Neural cell (in vitro differentiated cells): ENCODE data around the gene TTF1. TPM values are rescaled to one million over a fixed set of nuclear protein-coding genes. Genes with fewer than 3 reads are reported as not detected.

Experiments
- H2AFZ ChIP-seq: fragments of 200-600, 300-800 bp; sonication (generic), shearing (Covaris generic); 2 replicates; pipeline ENCODE4 v1.6.0; 2014; ENCODE audit warnings: low read depth, mild to moderate bottlenecking, antibody characterized with exemption, low read length, moderate library complexity
- H3F3A ChIP-seq: fragments of 200-600 bp; shearing (Covaris generic); 2 replicates; pipeline ENCODE4 v1.6.1; 2016; ENCODE audit warnings: mild to moderate bottlenecking, moderate library complexity, mixed read lengths, antibody characterized with exemption, low read length; ENCODE audit not compliant: insufficient read depth, poor library complexity, severe bottlenecking
- H3K27ac ChIP-seq: fragments of 200-600, 300-800 bp; sonication (generic), shearing (Covaris generic); 2 replicates; pipeline ENCODE4 v1.5.1; 2014; ENCODE audit warnings: mild to moderate bottlenecking, low read length, moderate library complexity
- H3K27me3 ChIP-seq: fragments of 300-800, 200-600 bp; sonication (generic), shearing (Covaris generic); 2 replicates; pipeline ENCODE4 v1.6.0; 2014; ENCODE audit warnings: mild to moderate bottlenecking, low read depth, low read length, moderate library complexity; ENCODE audit not compliant: insufficient read depth
- H3K36me3 ChIP-seq: fragments of 300-800, 200-600 bp; sonication (generic), shearing (Covaris generic); 2 replicates; pipeline ENCODE4 v1.5.1; 2014; ENCODE audit warnings: mild to moderate bottlenecking, antibody characterized with exemption, low read length, moderate library complexity; ENCODE audit not compliant: insufficient read depth
- H3K4me2 ChIP-seq: fragments of 300-800, 200-600 bp; sonication (generic), shearing (Covaris generic); 2 replicates; pipeline ENCODE4 v1.6.0; 2014; ENCODE audit warnings: mild to moderate bottlenecking, low read length
- H3K4me3 ChIP-seq: fragments of 300-800, 200-600 bp; sonication (generic), shearing (Covaris generic); 2 replicates; pipeline ENCODE4 v1.5.1; 2014; ENCODE audit warnings: mild to moderate bottlenecking, low read length, moderate library complexity
- H3K79me2 ChIP-seq: fragments of 200-600 bp; shearing (Covaris generic); replicated peaks from 2 replicates; pipeline ENCODE4 v1.6.0; 2014; ENCODE audit warnings: mild to moderate bottlenecking, low read length, moderate library complexity; ENCODE audit not compliant: insufficient read depth
- H3K9ac ChIP-seq: fragments of 300-800, 200-600 bp; sonication (generic), shearing (Covaris generic); 2 replicates; pipeline ENCODE4 v1.6.1; 2016; ENCODE audit warnings: mild to moderate bottlenecking, low read length, mixed read lengths
- H3K9me2 ChIP-seq: fragments of 200-600 bp; shearing (Covaris generic); 2 replicates; pipeline ENCODE4 v1.6.1; 2016; ENCODE audit warnings: mild to moderate bottlenecking, low read length, mixed read lengths; ENCODE audit not compliant: insufficient read depth
- H3K9me3 ChIP-seq: fragments of 200-600, 300-800 bp; sonication (generic), shearing (Covaris generic); 2 replicates; pipeline ENCODE4 v1.6.1; 2016; ENCODE audit warnings: mild to moderate bottlenecking, mixed run types, low read length, moderate library complexity, mixed read lengths
- H4K20me1 ChIP-seq: fragments of 200-600 bp; shearing (Covaris generic); 2 replicates; pipeline ENCODE4 v1.6.1; 2016; ENCODE audit warnings: mild to moderate bottlenecking, mixed run types; ENCODE audit not compliant: insufficient read depth
- EP300 ChIP-seq: fragments of 450-650 bp; conservative IDR thresholded peaks from 2 replicates; pipeline ENCODE4 v1.6.1; 2014; ENCODE audit warnings: antibody characterized with exemption, mild to moderate bottlenecking, moderate library complexity; ENCODE audit not compliant: poor library complexity, severe bottlenecking
- EZH2 ChIP-seq: fragments of 200-600, 300-800 bp; shearing (Covaris generic), sonication (generic); IDR thresholded peaks from 2 replicates; pipeline ENCODE4 v1.6.1; 2014; ENCODE audit warnings: antibody characterized with exemption, low read length, borderline replicate concordance, mild to moderate bottlenecking; ENCODE audit not compliant: insufficient read depth, poor library complexity, severe bottlenecking
- MXI1 ChIP-seq: fragments of 450-650 bp; conservative IDR thresholded peaks from 2 replicates; pipeline ENCODE4 v1.6.1; 2014; ENCODE audit warnings: antibody characterized with exemption, mild to moderate bottlenecking; ENCODE audit not compliant: poor library complexity, severe bottlenecking
- POLR2AphosphoS5 ChIP-seq: IDR thresholded peaks from 2 replicates; pipeline ENCODE4 v1.6.1; 2012
- RAD21 ChIP-seq: fragments of 450-650 bp; conservative IDR thresholded peaks from 2 replicates; pipeline ENCODE4 v1.6.1; 2014; ENCODE audit warnings: antibody characterized with exemption, mild to moderate bottlenecking, moderate library complexity
- SMC3 ChIP-seq: fragments of 450-650 bp; conservative IDR thresholded peaks from 2 replicates; pipeline ENCODE4 v1.6.1; 2014; ENCODE audit warnings: antibody characterized with exemption, mild to moderate bottlenecking, moderate library complexity; ENCODE audit not compliant: poor library complexity
- TAF1 ChIP-seq: IDR thresholded peaks from 2 replicates; pipeline ENCODE4 v1.6.1; 2012; ENCODE audit warnings: low read depth
- polyA plus RNA-seq: library from polyadenylated mRNA; depleted of rRNA; stranded (reverse); fragments of >200 nt; gene quantifications from 2 replicates; pipeline ENCODE4 v1.2.3, GENCODE V29; 2014
- TF ChIP-seq, protein P1 (sequence below): IDR thresholded peaks from 2 replicates; pipeline ENCODE4 v1.6.1; 2012; ENCODE audit warnings: borderline replicate concordance
- TF ChIP-seq, protein P2 (sequence below): fragments of 450-650 bp; IDR thresholded peaks from 2 replicates; pipeline ENCODE4 v1.5.1; 2014; ENCODE audit warnings: antibody characterized with exemption, mild to moderate bottlenecking, moderate library complexity; ENCODE audit not compliant: poor library complexity, severe bottlenecking

Gene TTF1
- polyA plus RNA-seq, 1 donor from 2014 or later, result 27.1 TPM

DNA sequence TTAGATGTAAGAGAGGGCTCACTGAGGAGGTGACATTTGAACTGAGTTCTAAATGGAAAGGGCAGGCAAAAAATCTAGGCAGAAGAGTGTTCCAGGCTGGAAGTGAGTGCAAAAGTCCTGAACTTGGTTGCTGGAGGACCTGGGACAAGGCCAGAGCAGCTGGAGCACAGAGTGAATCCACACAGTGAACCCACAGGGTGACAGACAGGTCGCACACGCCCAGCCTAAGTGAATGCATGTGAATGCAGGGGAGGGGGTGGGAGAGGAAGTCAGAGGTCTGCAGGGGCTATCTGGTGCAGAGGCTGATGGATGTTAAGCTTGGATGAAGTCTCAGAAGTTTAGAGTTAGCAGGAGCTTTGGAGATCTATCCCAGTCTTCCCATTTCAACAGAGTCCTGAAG lies 556 bp upstream of the TTF1 start:
- H3K36me3 ChIP-seq, result no peaks in the 10 kb centered on the region
- H3K27ac ChIP-seq, result no peak overlapping the region
- peak overlapping the region; percentile 66 for H3K4me2 ChIP-seq
- no peaks in the 10 kb centered on the region for H4K20me1 ChIP-seq
- H3K9me3 ChIP-seq, result no peaks in the 10 kb centered on the region
- TF ChIP-seq MXI1 (no peak), TAF1 (no peak), SMC3 (no peak), POLR2AphosphoS5 (no peak), RAD21 (no peak), EP300 (no peak), EZH2 (no peak)
- TF ChIP-seq, protein P1, sequence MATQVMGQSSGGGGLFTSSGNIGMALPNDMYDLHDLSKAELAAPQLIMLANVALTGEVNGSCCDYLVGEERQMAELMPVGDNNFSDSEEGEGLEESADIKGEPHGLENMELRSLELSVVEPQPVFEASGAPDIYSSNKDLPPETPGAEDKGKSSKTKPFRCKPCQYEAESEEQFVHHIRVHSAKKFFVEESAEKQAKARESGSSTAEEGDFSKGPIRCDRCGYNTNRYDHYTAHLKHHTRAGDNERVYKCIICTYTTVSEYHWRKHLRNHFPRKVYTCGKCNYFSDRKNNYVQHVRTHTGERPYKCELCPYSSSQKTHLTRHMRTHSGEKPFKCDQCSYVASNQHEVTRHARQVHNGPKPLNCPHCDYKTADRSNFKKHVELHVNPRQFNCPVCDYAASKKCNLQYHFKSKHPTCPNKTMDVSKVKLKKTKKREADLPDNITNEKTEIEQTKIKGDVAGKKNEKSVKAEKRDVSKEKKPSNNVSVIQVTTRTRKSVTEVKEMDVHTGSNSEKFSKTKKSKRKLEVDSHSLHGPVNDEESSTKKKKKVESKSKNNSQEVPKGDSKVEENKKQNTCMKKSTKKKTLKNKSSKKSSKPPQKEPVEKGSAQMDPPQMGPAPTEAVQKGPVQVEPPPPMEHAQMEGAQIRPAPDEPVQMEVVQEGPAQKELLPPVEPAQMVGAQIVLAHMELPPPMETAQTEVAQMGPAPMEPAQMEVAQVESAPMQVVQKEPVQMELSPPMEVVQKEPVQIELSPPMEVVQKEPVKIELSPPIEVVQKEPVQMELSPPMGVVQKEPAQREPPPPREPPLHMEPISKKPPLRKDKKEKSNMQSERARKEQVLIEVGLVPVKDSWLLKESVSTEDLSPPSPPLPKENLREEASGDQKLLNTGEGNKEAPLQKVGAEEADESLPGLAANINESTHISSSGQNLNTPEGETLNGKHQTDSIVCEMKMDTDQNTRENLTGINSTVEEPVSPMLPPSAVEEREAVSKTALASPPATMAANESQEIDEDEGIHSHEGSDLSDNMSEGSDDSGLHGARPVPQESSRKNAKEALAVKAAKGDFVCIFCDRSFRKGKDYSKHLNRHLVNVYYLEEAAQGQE, result no peak
- TF ChIP-seq, protein P2, sequence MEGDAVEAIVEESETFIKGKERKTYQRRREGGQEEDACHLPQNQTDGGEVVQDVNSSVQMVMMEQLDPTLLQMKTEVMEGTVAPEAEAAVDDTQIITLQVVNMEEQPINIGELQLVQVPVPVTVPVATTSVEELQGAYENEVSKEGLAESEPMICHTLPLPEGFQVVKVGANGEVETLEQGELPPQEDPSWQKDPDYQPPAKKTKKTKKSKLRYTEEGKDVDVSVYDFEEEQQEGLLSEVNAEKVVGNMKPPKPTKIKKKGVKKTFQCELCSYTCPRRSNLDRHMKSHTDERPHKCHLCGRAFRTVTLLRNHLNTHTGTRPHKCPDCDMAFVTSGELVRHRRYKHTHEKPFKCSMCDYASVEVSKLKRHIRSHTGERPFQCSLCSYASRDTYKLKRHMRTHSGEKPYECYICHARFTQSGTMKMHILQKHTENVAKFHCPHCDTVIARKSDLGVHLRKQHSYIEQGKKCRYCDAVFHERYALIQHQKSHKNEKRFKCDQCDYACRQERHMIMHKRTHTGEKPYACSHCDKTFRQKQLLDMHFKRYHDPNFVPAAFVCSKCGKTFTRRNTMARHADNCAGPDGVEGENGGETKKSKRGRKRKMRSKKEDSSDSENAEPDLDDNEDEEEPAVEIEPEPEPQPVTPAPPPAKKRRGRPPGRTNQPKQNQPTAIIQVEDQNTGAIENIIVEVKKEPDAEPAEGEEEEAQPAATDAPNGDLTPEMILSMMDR, result no peak
- H2AFZ ChIP-seq, result peak overlapping the region; percentile 46
- H3K79me2 ChIP-seq, result peaks cover 19% of the 10 kb centered on the region
- no peaks in the 10 kb centered on the region for H3F3A ChIP-seq
- H3K4me3 ChIP-seq, result peak overlapping the region; percentile 83
- H3K27me3 ChIP-seq, result peaks cover 33% of the 10 kb centered on the region
- no peaks in the 10 kb centered on the region for H3K9me2 ChIP-seq
- H3K9ac ChIP-seq, result no peak overlapping the region

DNA sequence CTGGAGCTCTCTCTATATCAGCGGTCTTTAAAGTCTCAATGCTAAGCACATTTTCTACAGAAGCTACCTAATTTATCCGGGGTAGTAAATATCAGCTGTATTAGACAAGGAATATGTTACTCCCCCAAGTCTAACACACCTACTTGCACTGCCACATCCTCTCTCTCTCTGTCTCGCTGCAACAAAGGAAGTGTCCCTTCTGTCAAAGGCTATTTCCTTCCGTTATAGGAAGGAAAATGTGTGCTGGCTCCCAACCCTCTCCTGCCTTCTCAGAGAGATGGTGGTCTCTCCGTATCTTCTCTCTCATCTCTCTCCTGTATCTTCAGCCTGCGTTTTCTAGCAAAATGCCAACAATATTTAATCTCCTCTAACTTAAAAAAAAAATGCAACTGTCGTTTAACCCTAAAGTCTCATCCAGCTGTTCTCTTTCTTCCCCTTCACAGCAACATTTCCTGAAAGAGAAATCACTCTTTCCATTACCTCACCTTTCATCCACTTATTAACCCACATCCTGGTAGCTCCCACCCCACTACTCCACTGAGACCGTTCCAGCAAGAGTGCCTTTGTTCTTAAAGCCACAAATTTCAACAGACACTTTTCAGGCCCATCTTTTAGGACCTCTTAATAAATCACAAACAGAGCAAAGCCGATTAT lies 2.3 kb downstream of the TTF1 start:
- peaks cover 5% of the 10 kb centered on the region for H3K27me3 ChIP-seq
- no peaks in the 10 kb centered on the region for H3F3A ChIP-seq
- H3K27ac ChIP-seq, result no peak overlapping the region
- TF ChIP-seq, protein P2, result no peak
- TF ChIP-seq SMC3, result no peak
- no peak for TF ChIP-seq MXI1
- TF ChIP-seq, protein P1, result no peak
- TF ChIP-seq POLR2AphosphoS5, result no peak
- no peak for TF ChIP-seq EZH2
- no peak for TF ChIP-seq TAF1
- no peak for TF ChIP-seq RAD21
- TF ChIP-seq EP300, result no peak
- no peaks in the 10 kb centered on the region for H3K9me2 ChIP-seq
- peaks cover 19% of the 10 kb centered on the region for H3K79me2 ChIP-seq
- H3K9me3 ChIP-seq, result no peaks in the 10 kb centered on the region
- no peak overlapping the region for H3K4me2 ChIP-seq
- no peaks in the 10 kb centered on the region for H3K36me3 ChIP-seq
- H3K4me3 ChIP-seq, result no peak overlapping the region
- no peaks in the 10 kb centered on the region for H4K20me1 ChIP-seq
- H2AFZ ChIP-seq, result no peak overlapping the region
- no peak overlapping the region for H3K9ac ChIP-seq
